IPS-18a (cell line): ENCODE data around the gene LEFTY1.

Source experiments
- H3K27ac ChIP-seq: one replicate; pipeline ENCODE4 v1.5.1; 2013; ENCODE audit warnings: low read length
- H3K27me3 ChIP-seq: one replicate; pipeline ENCODE4 v1.6.1; 2013; ENCODE audit warnings: mild to moderate bottlenecking, low read length; ENCODE audit not compliant: control insufficient read depth, insufficient read depth
- H3K36me3 ChIP-seq: one replicate; pipeline ENCODE4 v1.6.1; 2013; ENCODE audit warnings: low read depth, low read length; ENCODE audit not compliant: control insufficient read depth
- H3K4me1 ChIP-seq: one replicate; pipeline ENCODE4 v1.6.1; 2013; ENCODE audit warnings: low read depth, low read length; ENCODE audit not compliant: control insufficient read depth
- H3K4me3 ChIP-seq: one replicate; pipeline ENCODE4 v1.5.1; 2013; ENCODE audit warnings: low read length
- H3K9ac ChIP-seq: one replicate; pipeline ENCODE4 v1.6.1; 2013; ENCODE audit warnings: mild to moderate bottlenecking, low read length, moderate library complexity
- H3K9me3 ChIP-seq: one replicate; pipeline ENCODE4 v1.6.1; 2013; ENCODE audit warnings: low read depth, low read length; ENCODE audit not compliant: control insufficient read depth

Gene LEFTY1

DNA sequence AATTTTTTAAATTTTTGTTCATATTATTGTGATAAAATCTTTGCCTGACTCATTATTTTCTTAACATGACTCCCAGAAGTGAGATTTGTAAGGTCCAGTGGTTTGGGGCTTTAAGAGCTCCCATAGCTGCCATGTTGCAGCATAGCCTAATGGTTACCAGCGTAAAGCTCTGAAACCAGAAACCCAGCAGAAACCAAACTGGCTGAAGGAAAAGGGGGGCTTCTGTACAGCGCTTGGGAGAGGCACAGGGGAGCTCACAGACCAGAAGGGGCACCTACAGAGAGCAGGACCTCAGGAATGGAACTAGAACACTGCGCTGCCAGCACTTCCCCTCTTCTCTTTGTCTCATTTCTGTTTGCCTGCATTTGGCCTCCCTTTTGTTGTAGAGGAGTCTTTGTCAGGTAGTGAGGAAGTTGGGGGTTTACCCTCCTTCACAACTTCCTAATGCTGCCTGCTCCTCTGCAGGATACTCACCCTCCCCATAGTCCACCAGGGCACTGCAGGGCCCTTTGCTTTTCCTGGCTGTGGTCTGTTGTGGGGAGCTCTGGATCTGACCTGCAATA lies 37.7 kb upstream of the LEFTY1 start:
- no peaks in the 10 kb centered on the region for H3K4me1 ChIP-seq
- H3K27ac ChIP-seq: no peak overlapping the region
- peaks cover 6% of the 10 kb centered on the region for H3K36me3 ChIP-seq
- H3K9me3 ChIP-seq: no peaks in the 10 kb centered on the region
- H3K27me3 ChIP-seq: no peaks in the 10 kb centered on the region
- no peak overlapping the region for H3K9ac ChIP-seq
- no peak overlapping the region for H3K4me3 ChIP-seq

GRCh38 chr1:225923692-225924555 lies 35.0 kb upstream of the LEFTY1 start, which contains the start of gene PYCR2:
TSS of gene PYCR2 (minus strand) at chr1:225924250. CDS start at chr1:225924110, 140 bp downstream.
- H3K36me3 ChIP-seq: peaks cover 27% of the 10 kb centered on the region
- H3K4me3 ChIP-seq: peak within 1 kb of the TSS; percentile 94

DNA sequence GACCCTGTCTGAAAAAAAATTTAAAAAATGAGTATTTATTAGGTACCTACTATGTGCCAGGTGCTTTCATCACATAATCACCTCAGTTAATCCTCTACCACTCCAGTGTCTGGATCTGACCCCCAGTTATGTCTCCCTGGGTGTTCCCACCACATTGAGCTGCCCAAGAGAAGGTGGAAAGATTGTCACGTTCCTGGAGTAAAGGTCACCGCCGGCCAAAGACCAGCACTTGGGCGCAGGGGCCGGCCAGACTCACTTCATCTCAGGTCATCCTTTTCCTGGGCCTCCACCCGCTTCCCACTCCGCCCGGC lies 34.4 kb upstream of the LEFTY1 start:
- H3K27ac ChIP-seq: no peak overlapping the region
- no peaks in the 10 kb centered on the region for H3K27me3 ChIP-seq
- no peaks in the 10 kb centered on the region for H3K4me1 ChIP-seq
- no peaks in the 10 kb centered on the region for H3K9me3 ChIP-seq
- peaks cover 30% of the 10 kb centered on the region for H3K36me3 ChIP-seq
- H3K4me3 ChIP-seq: peak overlapping the region; percentile 94
- H3K9ac ChIP-seq: peak overlapping the region; percentile 88

More at GRCh38 chr1:225923692-225924555, 35.0 kb upstream of the LEFTY1 start, which contains the start of gene PYCR2:
- H3K9me3 ChIP-seq: no peaks in the 10 kb centered on the region
- peak within 1 kb of the TSS; percentile 43 for H3K27ac ChIP-seq
- no peaks in the 10 kb centered on the region for H3K27me3 ChIP-seq
- H3K4me1 ChIP-seq: no peaks in the 10 kb centered on the region
- H3K9ac ChIP-seq: peak within 1 kb of the TSS; percentile 88

GRCh38 chr1:225921734-225922709 lies 33.1 kb upstream of the LEFTY1 start:
- Histone ChIP-seq H3K27ac (no peak overlapping the region), H3K9ac (no peak overlapping the region), H3K4me3 (no peak overlapping the region), H3K9me3 (no peaks in the 10 kb centered on the region), H3K36me3 (peaks cover 37% of the 10 kb centered on the region), H3K27me3 (no peaks in the 10 kb centered on the region), H3K4me1 (no peaks in the 10 kb centered on the region)

GRCh38 chr1:225919906-225920305 lies 31.0 kb upstream of the LEFTY1 start:
- no peaks in the 10 kb centered on the region for H3K4me1 ChIP-seq
- no peaks in the 10 kb centered on the region for H3K9me3 ChIP-seq
- H3K27me3 ChIP-seq: no peaks in the 10 kb centered on the region
- H3K36me3 ChIP-seq: peaks cover 38% of the 10 kb centered on the region
- H3K27ac ChIP-seq: no peak overlapping the region
- no peak overlapping the region for H3K4me3 ChIP-seq
- H3K9ac ChIP-seq: no peak overlapping the region

DNA sequence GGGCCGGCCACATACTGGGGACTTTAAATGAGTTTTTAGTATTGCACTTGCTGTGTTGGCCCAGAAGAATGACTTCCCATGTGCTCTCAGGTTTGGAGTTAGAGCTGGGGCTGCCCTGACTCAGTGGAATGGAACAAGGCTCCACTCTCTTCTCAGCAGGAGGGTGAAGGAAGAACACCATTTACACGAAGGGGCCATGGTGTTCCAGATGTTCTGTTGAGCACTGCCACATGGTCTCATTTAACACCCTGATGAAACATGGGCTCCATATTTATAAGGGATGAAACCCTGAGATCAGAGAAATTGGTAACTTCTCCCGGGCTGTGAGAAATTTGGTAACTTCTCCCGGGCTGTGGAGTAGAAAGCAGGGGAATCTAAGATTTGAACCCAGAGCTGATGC lies 29.3 kb upstream of the LEFTY1 start:
- peaks cover 38% of the 10 kb centered on the region for H3K36me3 ChIP-seq

GRCh38 chr1:225917536-225917935 lies 28.6 kb upstream of the LEFTY1 start:
- Histone ChIP-seq H3K4me3 (no peak overlapping the region), H3K27ac (no peak overlapping the region), H3K9me3 (no peaks in the 10 kb centered on the region), H3K9ac (no peak overlapping the region), H3K36me3 (peaks cover 38% of the 10 kb centered on the region), H3K27me3 (no peaks in the 10 kb centered on the region), H3K4me1 (no peaks in the 10 kb centered on the region)

More for the DNA sequence above, 29.3 kb upstream of the LEFTY1 start:
- Histone ChIP-seq H3K27me3 (no peaks in the 10 kb centered on the region), H3K4me3 (no peak overlapping the region), H3K4me1 (no peaks in the 10 kb centered on the region), H3K27ac (no peak overlapping the region), H3K9me3 (no peaks in the 10 kb centered on the region), H3K9ac (no peak overlapping the region)

GRCh38 chr1:225917101-225917500 lies 28.2 kb upstream of the LEFTY1 start:
- H3K9me3 ChIP-seq: no peaks in the 10 kb centered on the region
- peaks cover 37% of the 10 kb centered on the region for H3K36me3 ChIP-seq
- H3K4me3 ChIP-seq: no peak overlapping the region
- H3K27me3 ChIP-seq: no peaks in the 10 kb centered on the region
- no peak overlapping the region for H3K27ac ChIP-seq
- no peak overlapping the region for H3K9ac ChIP-seq
- no peaks in the 10 kb centered on the region for H3K4me1 ChIP-seq

GRCh38 chr1:225915538-225915991 lies 26.6 kb upstream of the LEFTY1 start:
- peaks cover 3% of the 10 kb centered on the region for H3K4me1 ChIP-seq
- H3K36me3 ChIP-seq: peaks cover 22% of the 10 kb centered on the region
- H3K27ac ChIP-seq: no peak overlapping the region
- H3K9me3 ChIP-seq: no peaks in the 10 kb centered on the region
- no peak overlapping the region for H3K9ac ChIP-seq
- H3K27me3 ChIP-seq: peaks cover 4% of the 10 kb centered on the region
- no peak overlapping the region for H3K4me3 ChIP-seq

- no peak overlapping the region for H3K4me3 ChIP-seq
- H3K27ac ChIP-seq: no peak overlapping the region
Measured at GRCh38 chr1:225914947-225915346, 26.0 kb upstream of the LEFTY1 start.

DNA sequence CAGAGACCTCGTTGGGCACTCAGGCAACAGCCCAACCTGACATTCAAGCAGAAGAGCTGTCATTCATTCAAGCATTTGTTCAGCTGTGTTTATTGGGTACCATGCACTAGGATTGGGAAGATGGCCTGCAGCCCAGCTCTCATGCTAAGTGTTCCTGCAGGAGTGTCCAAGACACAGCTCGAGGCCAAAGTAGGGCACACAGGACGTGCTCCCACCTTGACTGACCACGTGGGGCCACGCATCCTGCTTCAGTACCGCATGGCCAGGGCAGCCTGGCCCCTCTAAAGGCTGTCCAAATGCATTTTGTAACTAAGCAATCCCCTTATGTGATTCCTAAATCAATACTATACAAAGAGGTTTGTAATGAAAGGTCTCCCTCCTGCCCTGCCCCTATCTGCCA lies 25.4 kb upstream of the LEFTY1 start:
- Histone ChIP-seq H3K4me3 (no peak overlapping the region), H3K9me3 (no peaks in the 10 kb centered on the region), H3K36me3 (peaks cover 11% of the 10 kb centered on the region), H3K27me3 (peaks cover 4% of the 10 kb centered on the region), H3K4me1 (peaks cover 3% of the 10 kb centered on the region), H3K27ac (no peak overlapping the region), H3K9ac (no peak overlapping the region)

More at GRCh38 chr1:225914947-225915346, 26.0 kb upstream of the LEFTY1 start:
- H3K36me3 ChIP-seq: peaks cover 17% of the 10 kb centered on the region
- H3K9ac ChIP-seq: no peak overlapping the region
- peaks cover 4% of the 10 kb centered on the region for H3K27me3 ChIP-seq
- peaks cover 3% of the 10 kb centered on the region for H3K4me1 ChIP-seq
- no peaks in the 10 kb centered on the region for H3K9me3 ChIP-seq
